ENCODE results near the gene SDHC. TPM values are rescaled to one million over a fixed set of nuclear protein-coding genes. Genes with fewer than 3 reads are reported as not detected.
"Not testable (repeated sequence)": the region's sequence is repeated elsewhere in the genome, so short reads cannot be mapped to it uniquely, and the experiment has no call there.

Gene SDHC
- total and polyA plus RNA-seq, 9 donors, result 12.6 to 327 (median 126) TPM

- H3K4me3 ChIP-seq, result peak overlapping the region; percentile 72
- H3K9me3 ChIP-seq, result no peaks in the 10 kb centered on the region
- no peaks in the 10 kb centered on the region for H3K36me3 ChIP-seq
- no peak for TF ChIP-seq CTCF (IDR thresholded peaks at IDR 0.05)
- TF ChIP-seq EP300 (IDR thresholded peaks at IDR 0.05), result no peak
- no peak for TF ChIP-seq POLR2A (IDR thresholded peaks at IDR 0.05)
- 31 to 38% (median 38%) methylated on average over 28 of the region's 28 CpGs for WGBS, 3 donors
- peak overlapping the region; percentile 76 to 77 for H3K27ac ChIP-seq
- H3K4me1 ChIP-seq (ENCODE audit: insufficient read depth), result peaks cover 7% of the 10 kb centered on the region
- peak in 1 of 5 donors; percentile 28 for DNase-seq
- intact Hi-C loops (cut with DNase I), result no loop called here
- no peaks in the 10 kb centered on the region for H3K27me3 ChIP-seq
Measured at GRCh38 chr1:161313554-161314200, 504 bp upstream of the SDHC start.

GRCh38 chr1:161315841-161316674 is 1.9 kb downstream of the SDHC start:
- WGBS, 3 donors, result 72 to 78% (median 75%) methylated on average over 17 of the region's 17 CpGs
- H3K27ac ChIP-seq; H3K4me3 ChIP-seq; H3K9me3 ChIP-seq; H3K27me3 ChIP-seq; intact Hi-C loops (cut with DNase I); H3K4me1 ChIP-seq (ENCODE audit: insufficient read depth); H3K36me3 ChIP-seq; DNase-seq: not testable (repeated sequence)

- Histone ChIP-seq H3K9me3 (no peaks in the 10 kb centered on the region), H3K4me3 (no peak overlapping the region), H3K36me3 (no peaks in the 10 kb centered on the region), H3K27ac (no peak overlapping the region), H3K27me3 (no peaks in the 10 kb centered on the region), H3K4me1 (ENCODE audit: insufficient read depth) (peaks cover 1% of the 10 kb centered on the region)
- 77 to 87% (median 80%) methylated on average over 4 of the region's 4 CpGs for WGBS, 3 donors
- no peak for DNase-seq
- intact Hi-C loops (cut with DNase I), result no loop called here
- TF ChIP-seq EP300 (IDR thresholded peaks at IDR 0.05) (no peak), CTCF (IDR thresholded peaks at IDR 0.05) (no peak), POLR2A (IDR thresholded peaks at IDR 0.05) (no peak)
Measured at GRCh38 chr1:161324020-161324419, 9.8 kb downstream of the SDHC start.

GRCh38 chr1:161330346-161330745 is 16.2 kb downstream of the SDHC start:
- Histone ChIP-seq H3K27ac (no peak overlapping the region), H3K4me1 (ENCODE audit: insufficient read depth) (no peaks in the 10 kb centered on the region), H3K9me3 (no peaks in the 10 kb centered on the region), H3K27me3 (no peaks in the 10 kb centered on the region), H3K36me3 (no peaks in the 10 kb centered on the region), H3K4me3 (no peak overlapping the region)
- intact Hi-C loops (cut with DNase I), result no loop called here
- no peak for DNase-seq
- WGBS, 3 donors, result 81 to 94% (median 93%) methylated on average over 4 of the region's 4 CpGs
- TF ChIP-seq CTCF (IDR thresholded peaks at IDR 0.05), result no peak
- TF ChIP-seq POLR2A (IDR thresholded peaks at IDR 0.05), result no peak
- no peak for TF ChIP-seq EP300 (IDR thresholded peaks at IDR 0.05)

GRCh38 chr1:161333166-161333565 is 19.0 kb downstream of the SDHC start:
- 94 to 96% (median 95%) methylated on average over 9 of the region's 9 CpGs for WGBS, 3 donors
- Histone ChIP-seq H3K36me3 (no peaks in the 10 kb centered on the region), H3K9me3 (no peaks in the 10 kb centered on the region), H3K4me3 (no peak overlapping the region), H3K4me1 (ENCODE audit: insufficient read depth) (no peaks in the 10 kb centered on the region), H3K27me3 (no peaks in the 10 kb centered on the region), H3K27ac (no peak overlapping the region)
- TF ChIP-seq CTCF (IDR thresholded peaks at IDR 0.05), result no peak
- no peak for TF ChIP-seq POLR2A (IDR thresholded peaks at IDR 0.05)
- no peak for TF ChIP-seq EP300 (IDR thresholded peaks at IDR 0.05)
- no peak for DNase-seq
- intact Hi-C loops (cut with DNase I), result no loop called here

Measured in ovary (tissue), 9 donors.